ENCODE results near the gene NOTCH3. TPM values are rescaled to one million over a fixed set of nuclear protein-coding genes. Genes with fewer than 3 reads are reported as not detected.

Gene NOTCH3
- polyA plus RNA-seq, 4 donors, result 0.45 to 15.6 (median 6.6) TPM

DNA sequence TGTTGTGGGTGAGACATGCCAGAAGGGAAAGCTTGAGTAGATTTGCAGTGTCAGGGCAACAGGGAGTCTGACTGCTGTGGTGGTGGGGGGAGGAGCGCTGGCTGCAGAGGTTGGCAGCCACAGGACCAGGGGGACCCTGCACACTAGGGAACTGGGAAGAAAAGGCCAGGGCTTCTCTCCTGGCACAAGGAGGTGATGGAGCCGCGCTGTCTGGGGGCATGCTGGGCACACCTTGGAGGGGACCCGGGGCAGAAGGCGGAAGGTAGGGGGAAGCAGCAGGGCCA is 45.3 kb upstream of the NOTCH3 start:
- H3K27me3 ChIP-seq (ENCODE audit: control insufficient read depth in 3 of 3, insufficient read depth in 3 of 3, low read length in 3 of 3), result no peaks in the 10 kb centered on the region
- H3K4me1 ChIP-seq (ENCODE audit: control insufficient read depth in 3 of 3, insufficient read depth in 2 of 3, low read depth in 1 of 3, low read length in 2 of 3), result peaks cover 7 to 30% (median 8%) of the 10 kb centered on the region in 3 donors
- H3K9me3 ChIP-seq (ENCODE audit: control insufficient read depth in 2 of 2, insufficient read depth in 1 of 2, low read depth in 1 of 2, low read length in 1 of 2), result no peaks in the 10 kb centered on the region
- 92 to 95% (median 94%) methylated on average over 5 of the region's 5 CpGs for WGBS, 3 donors
- no peak overlapping the region for H3K4me3 ChIP-seq (ENCODE audit: low read depth in 1 of 3, low read length in 3 of 3)
- H3K27ac ChIP-seq (ENCODE audit: low read depth in 1 of 3, low read length in 2 of 3), result peak overlapping the region in 1 of 3 donors; percentile 60
- peaks cover 11 to 94% (median 12%) of the 10 kb centered on the region in 3 donors for H3K36me3 ChIP-seq (ENCODE audit: control insufficient read depth in 3 of 3, insufficient read depth in 2 of 3, low read depth in 1 of 3, low read length in 3 of 3)
- FAIRE-seq (no peak), DNase-seq (no peak)

GRCh38 chr19:15245370-15246197 is 44.8 kb upstream of the NOTCH3 start:
- H3K27ac ChIP-seq (ENCODE audit: low read depth in 1 of 3, low read length in 2 of 3), result peak overlapping the region in 1 of 3 donors; percentile 7
- WGBS, 3 donors, result 89 to 92% (median 90%) methylated on average over 20 of the region's 20 CpGs
- FAIRE-seq, result no peak

DNA sequence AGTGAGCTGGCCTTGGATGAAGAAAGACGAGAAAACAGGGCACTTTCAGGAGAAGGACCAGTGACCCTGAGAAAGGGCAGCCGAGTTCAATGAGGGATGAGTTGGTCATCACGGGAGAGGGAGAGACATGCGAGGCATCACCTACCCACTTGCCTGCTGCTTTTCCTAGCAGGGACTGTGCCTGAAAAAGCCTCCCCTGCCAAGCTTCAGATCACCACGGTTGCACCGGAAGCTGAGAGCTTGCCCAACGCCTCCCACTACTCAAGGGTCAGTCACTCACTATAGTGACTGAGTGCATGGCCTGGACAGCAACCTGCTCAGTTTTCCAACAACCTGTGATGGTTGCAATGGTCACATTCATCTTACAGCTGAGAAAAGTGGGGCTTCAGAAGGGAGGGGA is 44.0 kb upstream of the NOTCH3 start:
- peaks cover 12 to 94% (median 19%) of the 10 kb centered on the region in 3 donors for H3K36me3 ChIP-seq (ENCODE audit: control insufficient read depth in 3 of 3, insufficient read depth in 2 of 3, low read depth in 1 of 3, low read length in 3 of 3)
- no peaks in the 10 kb centered on the region for H3K9me3 ChIP-seq (ENCODE audit: control insufficient read depth in 2 of 2, insufficient read depth in 1 of 2, low read depth in 1 of 2, low read length in 1 of 2)
- H3K27me3 ChIP-seq (ENCODE audit: control insufficient read depth in 3 of 3, insufficient read depth in 3 of 3, low read length in 3 of 3), result no peaks in the 10 kb centered on the region
- DNase-seq (no peak), FAIRE-seq (no peak)
- H3K27ac ChIP-seq (ENCODE audit: low read depth in 1 of 3, low read length in 2 of 3), result no peak overlapping the region
- no peak overlapping the region for H3K4me3 ChIP-seq (ENCODE audit: low read depth in 1 of 3, low read length in 3 of 3)
- WGBS, 3 donors, result 83 to 91% (median 84%) methylated on average over 7 of the region's 7 CpGs
- H3K4me1 ChIP-seq (ENCODE audit: control insufficient read depth in 3 of 3, insufficient read depth in 2 of 3, low read depth in 1 of 3, low read length in 2 of 3), result peaks cover 5 to 21% (median 7%) of the 10 kb centered on the region in 3 donors

More at GRCh38 chr19:15245370-15246197, 44.8 kb upstream of the NOTCH3 start:
- Histone ChIP-seq H3K27me3 (ENCODE audit: control insufficient read depth in 3 of 3, insufficient read depth in 3 of 3, low read length in 3 of 3) (no peaks in the 10 kb centered on the region), H3K9me3 (ENCODE audit: control insufficient read depth in 2 of 2, insufficient read depth in 1 of 2, low read depth in 1 of 2, low read length in 1 of 2) (no peaks in the 10 kb centered on the region), H3K36me3 (ENCODE audit: control insufficient read depth in 3 of 3, insufficient read depth in 2 of 3, low read depth in 1 of 3, low read length in 3 of 3) (peaks cover 12 to 94% (median 13%) of the 10 kb centered on the region in 3 donors), H3K4me3 (ENCODE audit: low read depth in 1 of 3, low read length in 3 of 3) (no peak overlapping the region), H3K4me1 (ENCODE audit: control insufficient read depth in 3 of 3, insufficient read depth in 2 of 3, low read depth in 1 of 3, low read length in 2 of 3) (peaks cover 5 to 26% (median 7%) of the 10 kb centered on the region in 3 donors)
- no peak for DNase-seq

DNA sequence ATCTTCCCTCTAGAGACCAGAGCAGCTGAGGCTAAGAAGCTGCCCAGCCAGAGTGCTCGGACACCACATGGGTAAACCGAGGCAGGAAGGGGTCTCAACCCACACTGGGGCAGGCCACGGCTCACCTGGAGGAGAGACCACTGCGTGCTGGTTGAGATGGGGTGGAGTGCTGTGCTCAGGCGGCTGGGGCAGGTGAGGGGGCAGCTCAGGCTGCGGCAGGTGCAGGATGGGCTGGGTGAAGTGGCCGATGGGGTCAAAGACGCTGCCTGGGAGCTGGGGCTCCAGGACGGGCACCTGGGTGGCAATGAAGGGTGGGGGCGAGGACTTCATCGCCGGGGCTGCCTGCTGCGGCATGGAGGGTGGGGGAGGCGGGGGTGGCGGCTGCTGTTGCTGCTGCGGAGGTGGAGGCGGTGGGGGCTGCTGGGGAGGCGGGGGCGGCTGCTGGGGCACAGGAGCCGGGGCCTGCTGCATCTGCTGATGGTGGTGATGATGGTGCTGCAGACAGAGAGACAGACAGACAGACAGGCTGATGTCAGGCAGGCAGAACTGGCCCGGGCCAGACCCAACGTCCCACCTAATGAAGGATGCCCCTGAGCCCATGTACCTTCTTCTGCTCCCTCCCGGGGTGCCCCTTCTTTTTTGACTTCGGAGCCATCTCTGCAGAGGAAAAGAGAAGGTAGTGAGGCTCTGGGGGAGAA is 43.5 kb upstream of the NOTCH3 start:
- no peak overlapping the region for H3K27ac ChIP-seq (ENCODE audit: low read depth in 1 of 3, low read length in 2 of 3)
- H3K27me3 ChIP-seq (ENCODE audit: control insufficient read depth in 3 of 3, insufficient read depth in 3 of 3, low read length in 3 of 3), result no peaks in the 10 kb centered on the region
- no peak for FAIRE-seq
- H3K9me3 ChIP-seq (ENCODE audit: control insufficient read depth in 2 of 2, insufficient read depth in 1 of 2, low read depth in 1 of 2, low read length in 1 of 2), result no peaks in the 10 kb centered on the region
- WGBS, 3 donors, result 87 to 95% (median 92%) methylated on average over 15 to 24 of the region's 24 CpGs
- no peak overlapping the region for H3K4me3 ChIP-seq (ENCODE audit: low read depth in 1 of 3, low read length in 3 of 3)
- DNase-seq, result no peak
- peaks cover 2 to 17% (median 7%) of the 10 kb centered on the region in 3 donors for H3K4me1 ChIP-seq (ENCODE audit: control insufficient read depth in 3 of 3, insufficient read depth in 2 of 3, low read depth in 1 of 3, low read length in 2 of 3)
- H3K36me3 ChIP-seq (ENCODE audit: control insufficient read depth in 3 of 3, insufficient read depth in 2 of 3, low read depth in 1 of 3, low read length in 3 of 3), result peaks cover 17 to 94% (median 24%) of the 10 kb centered on the region in 3 donors

GRCh38 chr19:15243236-15243957 is 42.6 kb upstream of the NOTCH3 start:
- Histone ChIP-seq H3K4me3 (ENCODE audit: low read depth in 1 of 3, low read length in 3 of 3) (no peak overlapping the region), H3K9me3 (ENCODE audit: control insufficient read depth in 2 of 2, insufficient read depth in 1 of 2, low read depth in 1 of 2, low read length in 1 of 2) (no peaks in the 10 kb centered on the region), H3K27me3 (ENCODE audit: control insufficient read depth in 3 of 3, insufficient read depth in 3 of 3, low read length in 3 of 3) (no peaks in the 10 kb centered on the region), H3K4me1 (ENCODE audit: control insufficient read depth in 3 of 3, insufficient read depth in 2 of 3, low read depth in 1 of 3, low read length in 2 of 3) (peaks cover 0 to 8% (median 7%) of the 10 kb centered on the region in 3 donors), H3K36me3 (ENCODE audit: control insufficient read depth in 3 of 3, insufficient read depth in 2 of 3, low read depth in 1 of 3, low read length in 3 of 3) (peaks cover 22 to 94% (median 33%) of the 10 kb centered on the region in 3 donors), H3K27ac (ENCODE audit: low read depth in 1 of 3, low read length in 2 of 3) (no peak overlapping the region)
- FAIRE-seq, result no peak
- WGBS, 3 donors, result 92 to 97% (median 94%) methylated on average over 14 to 17 of the region's 17 CpGs
- no peak for DNase-seq

DNA sequence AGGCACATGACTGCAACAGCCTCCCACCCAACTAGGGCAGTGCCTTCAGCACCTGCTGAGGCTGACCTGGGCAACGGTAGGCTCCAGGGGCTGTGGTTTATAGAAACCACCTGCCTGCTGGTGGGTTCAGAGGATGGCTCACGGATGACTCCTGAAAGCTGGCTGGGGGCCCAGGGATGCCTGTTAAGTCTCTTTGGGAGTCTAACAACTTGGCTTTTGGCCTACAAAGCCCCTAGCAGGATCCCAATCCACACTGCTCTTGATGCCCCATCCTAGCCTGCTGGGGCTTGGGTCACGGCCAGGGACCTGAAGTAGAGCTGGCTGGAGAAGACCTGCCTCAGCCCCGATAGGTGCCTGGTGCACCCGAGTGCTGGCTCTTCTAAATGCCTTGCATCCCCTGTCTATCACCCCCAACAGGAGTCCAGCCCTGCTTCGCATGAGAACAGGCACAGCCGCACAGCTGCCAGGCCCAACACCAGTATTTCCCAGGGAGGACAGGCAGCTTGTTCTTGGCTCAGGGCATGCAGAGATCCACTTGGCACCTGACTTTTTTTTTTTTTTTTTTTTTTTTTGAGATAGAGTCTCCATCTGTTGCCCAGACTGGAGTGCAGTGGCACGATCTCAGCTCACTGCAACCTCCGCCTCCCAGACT is 40.6 kb upstream of the NOTCH3 start:
- DNase-seq (no peak), FAIRE-seq (no peak)
- H3K27ac ChIP-seq (ENCODE audit: low read depth in 1 of 3, low read length in 2 of 3), result no peak overlapping the region
- no peaks in the 10 kb centered on the region for H3K4me1 ChIP-seq (ENCODE audit: control insufficient read depth in 3 of 3, insufficient read depth in 2 of 3, low read depth in 1 of 3, low read length in 2 of 3)
- H3K4me3 ChIP-seq (ENCODE audit: low read depth in 1 of 3, low read length in 3 of 3), result no peak overlapping the region
- no peaks in the 10 kb centered on the region for H3K9me3 ChIP-seq (ENCODE audit: control insufficient read depth in 2 of 2, insufficient read depth in 1 of 2, low read depth in 1 of 2, low read length in 1 of 2)
- no peaks in the 10 kb centered on the region for H3K27me3 ChIP-seq (ENCODE audit: control insufficient read depth in 3 of 3, insufficient read depth in 3 of 3, low read length in 3 of 3)
- H3K36me3 ChIP-seq (ENCODE audit: control insufficient read depth in 3 of 3, insufficient read depth in 2 of 3, low read depth in 1 of 3, low read length in 3 of 3), result peaks cover 27 to 92% (median 36%) of the 10 kb centered on the region in 3 donors
- WGBS, 3 donors, result 87 to 91% (median 88%) methylated on average over 9 of the region's 9 CpGs

DNA sequence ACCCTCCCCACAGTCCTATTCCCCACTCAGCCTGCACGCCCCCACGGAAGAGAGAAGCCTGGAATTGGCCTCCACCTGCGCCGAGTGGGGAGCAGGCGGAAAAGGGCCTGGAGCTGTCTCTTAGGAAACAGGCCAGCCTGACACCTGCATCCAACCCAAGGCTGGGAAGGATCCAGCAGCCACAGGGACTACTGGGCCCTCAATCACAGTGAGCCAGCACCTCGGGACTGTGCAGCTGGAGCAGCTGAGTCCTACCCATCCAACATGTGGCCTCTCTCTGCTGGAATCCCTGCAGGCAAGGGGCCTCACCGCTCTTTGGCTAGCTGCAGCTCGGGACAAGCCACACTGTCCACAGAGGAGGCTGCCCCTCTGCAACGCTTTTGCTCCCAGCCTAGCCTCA is 39.7 kb upstream of the NOTCH3 start:
- Histone ChIP-seq H3K9me3 (ENCODE audit: control insufficient read depth in 2 of 2, insufficient read depth in 1 of 2, low read depth in 1 of 2, low read length in 1 of 2) (no peaks in the 10 kb centered on the region), H3K4me3 (ENCODE audit: low read depth in 1 of 3, low read length in 3 of 3) (no peak overlapping the region), H3K4me1 (ENCODE audit: control insufficient read depth in 3 of 3, insufficient read depth in 2 of 3, low read depth in 1 of 3, low read length in 2 of 3) (no peaks in the 10 kb centered on the region), H3K27ac (ENCODE audit: low read depth in 1 of 3, low read length in 2 of 3) (no peak overlapping the region), H3K36me3 (ENCODE audit: control insufficient read depth in 3 of 3, insufficient read depth in 2 of 3, low read depth in 1 of 3, low read length in 3 of 3) (peaks cover 27 to 92% (median 36%) of the 10 kb centered on the region in 3 donors), H3K27me3 (ENCODE audit: control insufficient read depth in 3 of 3, insufficient read depth in 3 of 3, low read length in 3 of 3) (no peaks in the 10 kb centered on the region)
- FAIRE-seq (no peak), DNase-seq (no peak)
- WGBS, 3 donors, result 92 to 93% (median 93%) methylated on average over 9 of the region's 9 CpGs

Measured in small intestine (tissue), 7 donors.